Central memory CD8-positive, alpha-beta T cell (primary cell): ENCODE results near the gene CHN1.

Experiments used
- ATAC-seq: fragments of 150-1000 bp; cut with Tn5 transposase; replicated peaks from 2 replicates; pipeline ENCODE4 v1.10.0; 2022; ENCODE audit warnings: mild to moderate bottlenecking, moderate FRiP score, moderate number of reproducible peaks; ENCODE audit not compliant: poor library complexity, severe bottlenecking; ENCODE audit errors: extremely low read depth
- DNase-seq, 2 donors: peaks; one replicate each; pipeline ENCODE4 v3.0.0; 2021; ENCODE audit warnings: low spot score in 2 of 2
- H3K27ac Mint-ChIP-seq: one replicate; pipeline ENCODE4 v1.8.0; 2022; ENCODE audit warnings: low read depth, mild to moderate bottlenecking, moderate library complexity, mixed read lengths
- H3K27me3 Mint-ChIP-seq: one replicate; pipeline ENCODE4 v1.8.0; 2022; ENCODE audit warnings: mixed read lengths
- H3K36me3 Mint-ChIP-seq: one replicate; pipeline ENCODE4 v1.8.0; 2022; ENCODE audit warnings: mild to moderate bottlenecking, moderate library complexity, mixed read lengths; ENCODE audit not compliant: insufficient read depth
- H3K4me1 Mint-ChIP-seq: one replicate; pipeline ENCODE4 v1.8.0; 2022; ENCODE audit warnings: mixed read lengths
- H3K4me3 Mint-ChIP-seq: one replicate; pipeline ENCODE4 v1.8.0; 2022; ENCODE audit warnings: mild to moderate bottlenecking, moderate library complexity, mixed read lengths
- H3K9me3 Mint-ChIP-seq: one replicate; pipeline ENCODE4 v1.8.0; 2022; ENCODE audit warnings: mixed read lengths

The CHN1 gene

GRCh38 chr2:174764280-174765255, 240.6 kb downstream of the CHN1 start, which contains the start of gene CHRNA1:
Gene CHRNA1, minus strand, starts transcription at chr2:174764472. Its CDS starts 78 bp downstream, at chr2:174764394.
- ATAC-seq (no peak), DNase-seq (no peak)
- H3K27ac Mint-ChIP-seq = no peak within 1 kb of the TSS

GRCh38 chr2:174763780-174764179, 241.4 kb downstream of the CHN1 start:
- Mint-ChIP-seq H3K9me3 (no peaks in the 10 kb centered on the region), H3K27me3 (peaks cover 9% of the 10 kb centered on the region)
- no peak for ATAC-seq

More at GRCh38 chr2:174764280-174765255, 240.6 kb downstream of the CHN1 start, which contains the start of gene CHRNA1:
- H3K4me1 Mint-ChIP-seq = no peaks in the 10 kb centered on the region
- no peaks in the 10 kb centered on the region for H3K9me3 Mint-ChIP-seq
- H3K4me3 Mint-ChIP-seq = no peak within 1 kb of the TSS
- H3K36me3 Mint-ChIP-seq = no peaks in the 10 kb centered on the region
- peaks cover 9% of the 10 kb centered on the region for H3K27me3 Mint-ChIP-seq

GRCh38 chr2:174762464-174762863, 242.7 kb downstream of the CHN1 start:
- Mint-ChIP-seq H3K27me3 (peaks cover 9% of the 10 kb centered on the region), H3K4me3 (no peak overlapping the region), H3K9me3 (no peaks in the 10 kb centered on the region), H3K4me1 (no peaks in the 10 kb centered on the region), H3K27ac (no peak overlapping the region), H3K36me3 (no peaks in the 10 kb centered on the region)
- no peak for DNase-seq
- ATAC-seq = no peak

More at GRCh38 chr2:174763780-174764179, 241.4 kb downstream of the CHN1 start:
- Mint-ChIP-seq H3K36me3 (no peaks in the 10 kb centered on the region), H3K27ac (no peak overlapping the region), H3K4me3 (no peak overlapping the region), H3K4me1 (no peaks in the 10 kb centered on the region)
- no peak for DNase-seq

GRCh38 chr2:174761837-174762236, 243.3 kb downstream of the CHN1 start:
- Mint-ChIP-seq H3K36me3 (no peaks in the 10 kb centered on the region), H3K27ac (no peak overlapping the region), H3K4me3 (no peak overlapping the region), H3K4me1 (no peaks in the 10 kb centered on the region), H3K9me3 (no peaks in the 10 kb centered on the region), H3K27me3 (peaks cover 9% of the 10 kb centered on the region)
- ATAC-seq (no peak), DNase-seq (no peak)

- H3K36me3 Mint-ChIP-seq = no peaks in the 10 kb centered on the region
- DNase-seq (no peak), ATAC-seq (no peak)
- H3K4me1 Mint-ChIP-seq = no peaks in the 10 kb centered on the region
- H3K27me3 Mint-ChIP-seq = peaks cover 9% of the 10 kb centered on the region
- no peak overlapping the region for H3K27ac Mint-ChIP-seq
- H3K9me3 Mint-ChIP-seq = no peaks in the 10 kb centered on the region
- no peak overlapping the region for H3K4me3 Mint-ChIP-seq
Measured at GRCh38 chr2:174760845-174761473, 244.2 kb downstream of the CHN1 start.

- H3K4me3 Mint-ChIP-seq = no peak overlapping the region
- H3K4me1 Mint-ChIP-seq = no peaks in the 10 kb centered on the region
- H3K9me3 Mint-ChIP-seq = no peaks in the 10 kb centered on the region
- DNase-seq (no peak), ATAC-seq (no peak)
- no peak overlapping the region for H3K27ac Mint-ChIP-seq
- H3K36me3 Mint-ChIP-seq = no peaks in the 10 kb centered on the region
- peaks cover 9% of the 10 kb centered on the region for H3K27me3 Mint-ChIP-seq
Measured at GRCh38 chr2:174759381-174760065, 245.7 kb downstream of the CHN1 start.

GRCh38 chr2:174756743-174757142, 248.4 kb downstream of the CHN1 start:
- Mint-ChIP-seq H3K36me3 (peaks cover 7% of the 10 kb centered on the region), H3K4me1 (peaks cover 15% of the 10 kb centered on the region), H3K9me3 (no peaks in the 10 kb centered on the region), H3K27me3 (peaks cover 7% of the 10 kb centered on the region), H3K27ac (no peak overlapping the region), H3K4me3 (no peak overlapping the region)
- ATAC-seq (no peak), DNase-seq (no peak)

- peak overlapping the region; percentile 67 for H3K4me3 Mint-ChIP-seq
- peaks cover 7% of the 10 kb centered on the region for H3K36me3 Mint-ChIP-seq
- peaks cover 40% of the 10 kb centered on the region for H3K4me1 Mint-ChIP-seq
- DNase-seq (peak; percentile 30 to 69), ATAC-seq (peak; percentile 69)
- H3K27me3 Mint-ChIP-seq = no peaks in the 10 kb centered on the region
- peak overlapping the region; percentile 95 for H3K27ac Mint-ChIP-seq
- H3K9me3 Mint-ChIP-seq = no peaks in the 10 kb centered on the region
Measured at GRCh38 chr2:174753038-174753633, 252.0 kb downstream of the CHN1 start.

GRCh38 chr2:174752403-174753037, 252.7 kb downstream of the CHN1 start:
- peak; percentile 60 for ATAC-seq
- Mint-ChIP-seq H3K9me3 (no peaks in the 10 kb centered on the region), H3K4me1 (peaks cover 40% of the 10 kb centered on the region), H3K36me3 (peaks cover 7% of the 10 kb centered on the region), H3K4me3 (peak overlapping the region; percentile 67), H3K27ac (peak overlapping the region; percentile 95), H3K27me3 (no peaks in the 10 kb centered on the region)
- DNase-seq = peak in 1 of 2 donors; percentile 23

GRCh38 chr2:174750923-174751441, 254.2 kb downstream of the CHN1 start:
- peaks cover 8% of the 10 kb centered on the region for H3K36me3 Mint-ChIP-seq
- DNase-seq = peak; percentile 30 to 61
- ATAC-seq = peak; percentile 45
- H3K9me3 Mint-ChIP-seq = no peaks in the 10 kb centered on the region
- H3K4me1 Mint-ChIP-seq = peaks cover 40% of the 10 kb centered on the region
- H3K27ac Mint-ChIP-seq = peak overlapping the region; percentile 95
- H3K27me3 Mint-ChIP-seq = no peaks in the 10 kb centered on the region
- peak overlapping the region; percentile 53 for H3K4me3 Mint-ChIP-seq

GRCh38 chr2:174749793-174750192, 255.4 kb downstream of the CHN1 start:
- Mint-ChIP-seq H3K36me3 (peaks cover 8% of the 10 kb centered on the region), H3K4me1 (peaks cover 40% of the 10 kb centered on the region), H3K4me3 (no peak overlapping the region), H3K27ac (peak overlapping the region; percentile 95), H3K9me3 (no peaks in the 10 kb centered on the region), H3K27me3 (no peaks in the 10 kb centered on the region)
- ATAC-seq (no peak), DNase-seq (no peak)
